ENCODE measurements around the gene FOXP1.
A peak's percentile ranks its signal among the peaks of the same experiment; 100 is the strongest.

Gene FOXP1

GRCh38 chr3:71092665-71093064, 490.9 kb downstream of the FOXP1 start:
- no peak overlapping the region for H3K27ac ChIP-seq
- TF ChIP-seq CTCF (IDR thresholded peaks at IDR 0.05) = no peak
- H3K9me3 ChIP-seq = no peaks in the 10 kb centered on the region
- H3K36me3 ChIP-seq = peaks cover 5% of the 10 kb centered on the region
- peaks cover 36 to 38% of the 10 kb centered on the region in 2 experiments for H3K4me1 ChIP-seq (ENCODE audit: control insufficient read depth in 1 of 2, insufficient read depth in 1 of 2, low read depth in 1 of 2, low read length in 1 of 2)
- H3K27me3 ChIP-seq = no peaks in the 10 kb centered on the region
- H3K4me3 ChIP-seq (ENCODE audit: low read depth in 1 of 2, low read length in 1 of 2) = no peak overlapping the region

GRCh38 chr3:71090207-71090606, 493.3 kb downstream of the FOXP1 start:
- H3K4me3 ChIP-seq (ENCODE audit: low read depth in 1 of 2, low read length in 1 of 2) = no peak overlapping the region
- H3K36me3 ChIP-seq = peaks cover 5% of the 10 kb centered on the region
- no peak for TF ChIP-seq CTCF (IDR thresholded peaks at IDR 0.05)
- H3K27me3 ChIP-seq = no peaks in the 10 kb centered on the region
- H3K9me3 ChIP-seq = no peaks in the 10 kb centered on the region
- H3K4me1 ChIP-seq (ENCODE audit: control insufficient read depth in 1 of 2, insufficient read depth in 1 of 2, low read depth in 1 of 2, low read length in 1 of 2) = peaks cover 25 to 30% of the 10 kb centered on the region in 2 experiments
- H3K27ac ChIP-seq = no peak overlapping the region

- peak overlapping the region; percentile 28 for H3K27ac ChIP-seq
- H3K9me3 ChIP-seq = no peaks in the 10 kb centered on the region
- no peak for TF ChIP-seq CTCF (IDR thresholded peaks at IDR 0.05)
- H3K4me1 ChIP-seq (ENCODE audit: control insufficient read depth in 1 of 2, insufficient read depth in 1 of 2, low read depth in 1 of 2, low read length in 1 of 2) = peaks cover 25 to 29% of the 10 kb centered on the region in 2 experiments
- H3K36me3 ChIP-seq = no peaks in the 10 kb centered on the region
- no peak overlapping the region for H3K4me3 ChIP-seq (ENCODE audit: low read depth in 1 of 2, low read length in 1 of 2)
- H3K27me3 ChIP-seq = no peaks in the 10 kb centered on the region
Measured at GRCh38 chr3:71089271-71089847, 494.2 kb downstream of the FOXP1 start.

GRCh38 chr3:71088742-71089141, 494.8 kb downstream of the FOXP1 start:
- peaks cover 25 to 32% of the 10 kb centered on the region in 2 experiments for H3K4me1 ChIP-seq (ENCODE audit: control insufficient read depth in 1 of 2, insufficient read depth in 1 of 2, low read depth in 1 of 2, low read length in 1 of 2)
- no peaks in the 10 kb centered on the region for H3K36me3 ChIP-seq
- peak overlapping the region; percentile 28 for H3K27ac ChIP-seq

GRCh38 chr3:71088019-71088708, 495.4 kb downstream of the FOXP1 start:
- no peak for TF ChIP-seq CTCF (IDR thresholded peaks at IDR 0.05)
- no peaks in the 10 kb centered on the region for H3K36me3 ChIP-seq
- no peak overlapping the region for H3K4me3 ChIP-seq (ENCODE audit: low read depth in 1 of 2, low read length in 1 of 2)
- peaks cover 25 to 36% of the 10 kb centered on the region in 2 experiments for H3K4me1 ChIP-seq (ENCODE audit: control insufficient read depth in 1 of 2, insufficient read depth in 1 of 2, low read depth in 1 of 2, low read length in 1 of 2)
- H3K9me3 ChIP-seq = no peaks in the 10 kb centered on the region
- H3K27ac ChIP-seq = peak overlapping the region; percentile 51
- H3K27me3 ChIP-seq = no peaks in the 10 kb centered on the region

More at GRCh38 chr3:71088742-71089141, 494.8 kb downstream of the FOXP1 start:
- no peak for TF ChIP-seq CTCF (IDR thresholded peaks at IDR 0.05)
- no peak overlapping the region for H3K4me3 ChIP-seq (ENCODE audit: low read depth in 1 of 2, low read length in 1 of 2)
- no peaks in the 10 kb centered on the region for H3K27me3 ChIP-seq
- H3K9me3 ChIP-seq = no peaks in the 10 kb centered on the region
